Measurements from ENCODE around the gene ADCK2.
"Not testable (repeated sequence)": the region's sequence is repeated elsewhere in the genome, so short reads cannot be mapped to it uniquely, and the experiment has no call there.

The ADCK2 gene

DNA sequence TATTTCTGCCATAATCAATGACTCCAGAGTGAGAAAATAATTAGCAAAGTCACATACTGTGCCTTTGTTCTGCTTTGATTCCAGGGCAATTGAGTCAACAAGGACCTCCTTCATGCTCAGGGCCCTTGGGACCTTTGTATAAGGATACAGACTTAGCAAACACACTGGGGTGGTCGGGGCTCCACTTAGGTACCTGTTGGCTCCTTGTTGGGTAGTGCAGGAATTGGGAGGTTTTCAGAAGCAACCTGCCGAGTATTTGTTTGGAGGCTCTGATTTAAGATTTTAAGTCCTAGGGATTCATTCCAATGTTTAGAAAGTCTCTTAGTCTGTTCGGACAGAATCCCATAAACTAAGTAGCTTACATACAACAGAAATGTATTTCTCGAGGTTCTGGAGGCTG, 3.0 kb downstream of the ADCK2 start:
- no peak for DNase-seq

DNA sequence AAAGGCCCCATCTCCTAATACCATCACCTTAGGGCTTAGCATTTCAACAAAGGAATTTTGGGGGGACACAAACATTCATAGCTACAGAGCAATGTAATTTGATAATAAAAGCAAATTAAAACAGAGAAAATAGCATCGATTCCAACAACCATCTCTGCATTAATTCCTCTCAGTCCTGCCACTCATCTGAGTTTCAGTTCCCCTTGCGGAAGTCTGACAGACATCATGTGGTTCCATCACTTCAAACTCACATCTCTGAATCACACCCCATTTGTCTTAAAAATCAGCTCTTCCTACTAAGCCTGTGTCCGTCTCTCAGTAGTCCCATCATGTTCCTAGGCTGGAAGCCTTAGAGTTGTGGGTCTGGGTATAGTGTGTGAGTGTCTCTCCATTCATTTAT, 3.6 kb downstream of the ADCK2 start:
- no peak for DNase-seq

DNA sequence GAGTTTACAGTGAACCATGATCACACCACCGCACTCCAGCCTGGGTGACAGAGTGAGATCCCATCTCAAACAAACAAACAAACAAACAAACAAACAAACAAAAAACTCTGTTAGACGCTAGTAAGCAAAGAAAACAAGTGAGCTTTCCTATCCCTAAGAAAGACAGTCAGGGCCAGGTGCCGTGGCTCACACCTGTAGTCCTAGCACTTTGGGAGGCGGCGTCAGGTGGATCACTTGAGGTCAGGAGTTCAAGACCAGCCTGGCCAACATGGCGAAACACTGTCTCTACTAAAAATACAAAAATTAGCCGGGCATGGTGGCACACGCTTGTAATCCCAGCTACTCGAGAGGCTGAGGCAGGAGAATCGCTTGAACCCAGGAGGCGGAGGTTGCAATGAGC, 4.2 kb downstream of the ADCK2 start:
- not testable (repeated sequence) for DNase-seq

DNA sequence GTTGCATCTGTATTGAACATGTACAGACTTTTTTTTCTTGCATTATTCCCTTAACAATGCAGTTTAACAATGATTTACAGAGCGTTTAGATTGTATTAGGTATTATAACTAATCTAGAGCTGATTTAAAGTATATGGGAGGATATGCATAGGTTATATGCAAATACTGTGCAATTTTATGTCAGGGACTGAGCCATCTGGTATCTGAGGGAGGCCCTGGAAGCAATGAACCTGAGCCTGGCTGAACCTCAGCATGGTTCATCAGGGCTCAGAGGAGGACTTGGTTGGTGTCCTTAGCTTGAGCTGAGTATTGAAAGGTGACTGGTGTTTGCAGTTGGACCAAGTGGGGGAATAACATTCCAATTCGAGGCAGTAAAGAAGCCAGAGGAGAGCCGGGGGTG, 4.8 kb downstream of the ADCK2 start:
- no peak for DNase-seq

DNA sequence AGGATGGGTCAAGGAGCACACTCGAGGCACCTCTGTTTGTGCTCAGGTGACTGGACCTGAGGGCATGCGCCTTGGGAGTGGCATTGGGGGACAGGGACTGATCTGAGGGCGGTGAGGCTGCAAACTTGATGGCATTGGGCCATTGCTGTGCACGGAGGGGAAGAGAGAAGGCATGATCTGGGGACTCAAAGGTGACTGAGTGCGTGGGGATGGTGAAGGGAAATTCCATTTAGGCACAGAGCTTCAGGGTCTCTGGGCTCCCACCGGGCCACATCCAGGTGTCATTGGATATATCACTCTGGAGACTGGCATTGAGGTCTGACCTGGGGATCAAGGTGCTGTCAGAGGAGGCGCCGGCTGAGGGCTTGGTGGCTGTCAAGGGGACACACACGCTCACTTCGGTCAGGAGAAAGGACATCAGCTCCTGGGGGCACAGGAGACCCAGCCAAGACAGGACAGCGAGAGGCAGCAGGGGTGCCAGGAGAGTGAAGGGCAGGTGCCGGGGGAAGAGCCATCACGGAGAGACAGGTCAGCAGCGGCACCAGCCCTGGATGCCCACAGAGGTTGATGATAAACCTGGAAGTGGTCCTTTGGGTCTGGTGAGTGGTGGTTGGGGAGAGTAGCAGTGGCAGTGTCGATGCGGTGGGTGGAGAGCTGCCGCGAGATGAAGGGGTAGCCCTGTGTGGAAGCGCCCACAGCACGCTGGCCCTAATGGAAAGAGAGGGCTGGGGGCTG, 5.5 kb downstream of the ADCK2 start:
- no peak for DNase-seq

DNA sequence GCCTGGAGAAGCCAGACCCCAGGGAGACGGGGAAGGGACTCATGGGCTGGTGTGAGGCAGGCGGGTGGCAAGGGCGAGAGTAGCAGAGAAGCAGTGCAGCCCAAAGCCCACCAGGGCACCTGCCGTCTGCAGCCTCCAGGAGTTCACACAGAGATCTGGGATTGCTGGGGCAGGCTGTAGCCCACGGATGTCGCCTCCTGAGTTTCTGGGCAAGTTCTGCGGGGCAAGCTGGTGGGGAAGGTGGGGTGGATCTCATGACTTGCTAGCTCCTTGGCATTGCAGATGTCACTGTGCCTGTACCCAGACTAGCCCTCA, 6.0 kb downstream of the ADCK2 start:
- DNase-seq: no peak

DNA sequence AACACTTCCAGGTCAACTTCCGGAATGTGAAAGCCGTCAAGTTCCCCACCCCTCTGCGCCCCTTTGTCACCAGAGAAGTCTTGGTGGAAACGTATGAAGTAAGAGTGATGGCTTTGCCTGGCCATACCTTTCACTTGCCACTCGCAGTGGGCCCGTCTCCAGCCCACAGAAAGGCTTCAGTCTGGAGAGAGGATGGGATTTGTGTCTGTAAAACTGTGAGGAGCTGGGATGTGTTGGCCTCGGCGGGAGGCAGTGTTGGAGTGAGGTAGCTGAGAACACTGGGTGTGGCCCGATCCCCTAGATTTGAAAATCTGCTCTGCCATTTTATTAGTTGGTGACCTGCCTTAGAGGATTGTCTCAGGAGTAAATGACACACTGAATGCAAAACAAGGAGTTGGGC, 6.4 kb downstream of the ADCK2 start:
- no peak for DNase-seq

DNA sequence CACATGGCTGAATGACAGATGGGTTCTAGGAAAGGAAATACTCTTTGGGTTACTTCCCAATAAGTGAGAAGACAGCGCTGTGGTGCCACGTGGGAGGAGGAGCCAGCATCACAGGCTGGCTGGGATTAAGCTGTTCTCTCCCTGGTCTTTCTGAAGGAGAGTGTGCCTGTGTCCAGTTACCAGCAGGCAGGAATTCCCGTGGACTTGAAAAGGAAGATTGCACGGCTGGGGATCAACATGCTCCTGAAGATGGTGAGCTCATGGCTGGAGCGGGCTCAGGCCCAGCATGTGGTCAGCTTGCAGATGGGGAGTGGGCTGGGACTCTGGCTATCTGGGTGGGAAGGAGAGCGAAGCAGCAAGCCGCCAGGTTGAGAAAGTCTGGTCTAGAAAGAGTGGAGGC, 8.1 kb downstream of the ADCK2 start:
- DNase-seq: no peak

DNA sequence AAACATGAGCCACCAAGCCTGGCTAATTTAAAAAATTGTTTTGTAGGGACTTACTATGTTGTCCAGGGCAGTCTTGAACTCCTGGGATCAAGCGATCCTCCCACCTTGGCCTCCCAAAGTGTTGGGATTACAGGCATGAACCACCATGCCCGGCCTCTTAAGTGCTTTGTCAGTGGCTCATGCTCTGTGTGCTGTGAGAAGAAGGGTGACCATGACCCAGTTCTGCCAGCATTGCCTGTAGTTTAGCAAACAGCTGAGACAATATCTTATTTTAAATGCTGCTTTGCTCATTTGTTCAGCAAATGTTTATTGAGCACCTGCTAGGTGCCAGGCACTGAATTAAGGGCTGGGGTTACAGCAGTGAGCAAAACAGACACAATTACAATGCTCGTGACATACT, 9.0 kb downstream of the ADCK2 start:
- DNase-seq: no peak

DNA sequence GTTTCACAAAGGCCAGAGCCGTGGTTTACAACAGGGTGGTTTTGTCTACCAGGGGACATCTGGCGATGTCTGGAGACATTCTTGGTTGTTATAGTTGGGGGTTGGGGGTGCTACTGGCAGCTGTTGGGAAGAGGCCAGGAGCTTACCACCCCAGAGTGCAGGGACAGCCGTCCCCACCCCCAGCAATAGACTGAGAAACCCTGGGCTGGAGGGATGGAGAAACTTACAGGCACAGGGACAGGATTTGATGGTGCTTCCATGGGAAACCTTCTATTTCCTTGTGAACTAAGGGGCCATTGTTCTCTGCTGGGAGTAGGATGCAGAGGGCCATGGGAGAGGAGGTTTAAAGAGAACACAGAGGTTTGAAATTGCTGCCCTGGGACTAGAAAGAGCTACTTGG, 10.9 kb downstream of the ADCK2 start:
- no peak for DNase-seq

DNA sequence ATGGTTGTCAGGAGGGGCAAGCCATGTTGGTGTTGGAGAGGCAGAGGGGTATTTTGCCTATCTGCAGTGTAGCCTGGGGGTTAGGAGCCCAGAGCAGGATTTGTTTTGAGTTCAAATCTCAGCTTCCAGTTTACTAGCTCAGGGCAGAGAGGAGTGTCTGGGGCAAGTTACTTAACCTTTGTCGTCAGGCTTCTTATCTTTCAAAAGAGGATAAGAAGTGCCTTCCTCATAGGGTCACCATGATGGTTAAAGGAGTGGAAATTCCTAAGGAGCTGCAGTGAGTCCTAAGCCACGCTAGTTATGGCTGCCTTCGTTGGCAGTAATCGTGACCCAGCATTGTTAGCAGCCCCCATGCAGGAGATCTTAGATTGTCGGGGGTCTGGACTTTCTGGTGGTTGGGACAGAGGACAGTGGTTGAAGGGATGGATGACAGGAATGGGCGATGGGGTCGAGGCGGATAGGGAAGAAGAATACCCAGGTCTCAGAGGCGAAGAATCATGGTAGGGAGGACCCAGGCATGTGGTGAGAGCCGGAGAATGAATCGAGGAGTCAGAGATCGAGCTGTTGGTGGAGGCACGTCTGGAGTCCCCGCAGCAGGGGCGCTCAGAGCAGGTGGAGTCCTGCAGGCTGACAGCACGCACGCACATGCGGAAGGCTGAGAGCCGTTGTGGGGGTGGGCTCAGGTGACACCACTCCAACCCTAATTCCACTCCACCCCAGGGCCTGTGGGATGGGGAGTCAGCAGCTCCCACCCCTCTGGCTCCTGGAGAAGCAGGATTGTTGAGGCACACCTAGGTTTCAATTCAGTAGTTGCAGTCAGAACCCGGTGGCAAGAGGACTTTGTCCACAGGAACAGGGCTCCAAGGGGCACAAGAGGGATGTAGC, 11.6 kb downstream of the ADCK2 start:
- no peak for DNase-seq

DNA sequence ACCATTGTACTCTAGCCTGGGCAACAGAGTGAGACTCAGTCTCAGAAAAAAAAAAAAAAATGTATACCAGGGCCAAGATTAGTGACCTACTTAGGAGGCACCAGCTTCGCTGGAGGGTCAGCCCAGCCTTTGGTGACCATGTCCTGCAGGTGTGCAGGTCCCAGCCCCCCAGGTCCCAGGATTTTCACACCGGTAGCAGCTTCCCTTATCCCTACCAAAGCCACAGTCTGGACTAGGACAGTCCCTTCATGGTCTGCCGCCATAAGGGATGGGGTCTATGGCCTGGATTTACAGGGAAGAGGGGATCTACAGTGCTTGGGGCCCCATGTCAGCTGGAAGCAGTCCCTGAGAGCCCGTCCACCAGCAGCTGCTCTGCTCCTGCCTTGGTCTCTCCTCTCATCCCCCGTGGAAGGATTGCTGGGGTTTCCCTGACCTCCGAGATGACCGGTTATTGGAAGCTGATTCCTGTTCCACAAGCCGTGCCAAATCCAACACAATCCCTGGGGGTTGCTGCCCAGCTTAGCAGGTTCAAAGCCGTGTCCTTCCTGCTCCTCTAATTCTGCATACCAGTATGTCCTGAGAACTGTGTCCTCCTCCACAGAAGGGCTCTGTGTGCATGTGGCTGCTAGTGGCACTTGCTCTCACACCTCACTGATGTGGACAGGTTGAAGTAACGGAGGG, 12.8 kb downstream of the ADCK2 start:
- no peak for DNase-seq

DNA sequence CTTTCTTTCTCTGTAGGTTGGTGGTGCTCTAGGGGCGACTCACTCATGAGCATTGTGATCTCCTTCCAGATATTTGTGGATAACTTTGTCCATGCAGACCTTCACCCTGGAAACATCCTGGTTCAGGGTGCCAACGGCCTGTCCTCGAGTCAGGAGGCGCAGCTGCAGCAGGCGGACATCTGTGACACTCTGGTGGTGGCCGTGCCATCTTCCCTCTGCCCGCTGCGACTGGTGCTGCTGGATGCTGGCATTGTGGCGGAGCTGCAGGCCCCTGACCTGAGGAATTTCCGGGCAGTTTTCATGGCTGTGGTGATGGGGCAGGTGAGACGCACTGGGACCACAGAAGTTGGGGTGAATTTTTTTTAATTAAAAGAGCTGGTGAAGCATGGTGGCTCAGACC, 14.2 kb downstream of the ADCK2 start:
- DNase-seq: no peak

DNA sequence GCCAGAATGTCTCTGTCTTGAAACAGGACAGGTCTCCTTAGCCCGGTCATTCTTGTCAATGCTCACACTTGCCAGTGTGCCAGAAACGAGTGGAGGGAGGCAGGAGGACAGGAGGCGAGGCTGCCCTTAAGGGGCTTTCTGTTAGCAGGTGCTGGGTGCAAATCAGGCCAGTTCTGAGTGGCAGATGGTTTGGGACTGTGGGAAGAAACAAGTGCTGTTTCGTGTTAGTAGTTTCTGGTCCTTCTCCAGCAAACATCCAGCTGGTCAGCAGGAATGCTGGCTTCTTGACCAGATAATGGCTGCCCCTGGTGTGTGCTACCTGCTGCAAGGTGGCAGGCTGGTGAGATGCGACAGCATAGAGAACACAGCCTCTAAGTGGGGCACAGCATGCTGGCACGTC, 15.6 kb downstream of the ADCK2 start:
- no peak for DNase-seq

DNA sequence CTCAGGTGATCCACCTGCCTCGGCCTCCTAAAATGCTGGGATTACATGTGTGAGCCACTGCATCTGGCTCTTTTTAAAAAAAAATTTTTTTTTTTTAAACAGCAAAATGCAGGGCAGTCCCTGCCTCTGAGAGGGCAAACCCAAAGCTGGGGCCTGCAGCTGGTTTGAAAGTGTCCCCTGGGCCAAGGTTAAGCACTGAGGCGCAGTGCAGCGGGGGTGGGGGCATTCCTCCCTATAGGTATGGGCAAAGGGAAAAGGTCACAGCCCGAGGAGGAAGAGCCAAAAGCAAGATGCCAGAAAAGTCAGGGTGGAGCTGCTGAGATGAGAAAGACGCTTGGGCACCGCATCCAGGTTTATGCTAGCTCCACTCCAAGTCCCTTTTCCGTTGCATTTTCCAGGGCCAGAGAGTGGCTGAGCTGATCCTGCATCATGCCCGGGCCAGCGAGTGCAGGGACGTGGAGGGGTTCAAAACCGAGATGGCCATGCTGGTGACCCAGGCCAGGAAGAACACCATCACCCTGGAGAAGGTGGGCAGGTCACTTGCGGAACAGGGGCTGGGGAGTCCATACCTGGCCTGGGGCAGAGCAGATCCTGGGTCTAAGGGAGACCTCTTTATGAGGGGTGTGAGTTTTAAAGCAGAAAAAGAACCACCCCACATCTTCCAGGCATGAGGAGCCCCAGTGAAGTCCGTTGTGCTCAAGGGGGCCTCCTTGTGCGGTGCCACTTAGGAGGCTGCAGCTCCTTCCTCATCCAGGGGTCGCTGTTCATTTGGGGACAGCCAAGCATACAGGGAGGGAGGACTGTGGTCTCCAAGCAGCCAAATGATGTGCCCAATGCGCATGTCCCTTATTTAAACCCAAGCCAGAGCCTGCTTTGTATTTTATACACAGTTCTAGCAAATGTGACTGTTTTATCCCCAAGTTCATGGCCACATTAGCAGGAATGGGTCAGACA, 16.7 kb downstream of the ADCK2 start:
- DNase-seq: no peak

DNA sequence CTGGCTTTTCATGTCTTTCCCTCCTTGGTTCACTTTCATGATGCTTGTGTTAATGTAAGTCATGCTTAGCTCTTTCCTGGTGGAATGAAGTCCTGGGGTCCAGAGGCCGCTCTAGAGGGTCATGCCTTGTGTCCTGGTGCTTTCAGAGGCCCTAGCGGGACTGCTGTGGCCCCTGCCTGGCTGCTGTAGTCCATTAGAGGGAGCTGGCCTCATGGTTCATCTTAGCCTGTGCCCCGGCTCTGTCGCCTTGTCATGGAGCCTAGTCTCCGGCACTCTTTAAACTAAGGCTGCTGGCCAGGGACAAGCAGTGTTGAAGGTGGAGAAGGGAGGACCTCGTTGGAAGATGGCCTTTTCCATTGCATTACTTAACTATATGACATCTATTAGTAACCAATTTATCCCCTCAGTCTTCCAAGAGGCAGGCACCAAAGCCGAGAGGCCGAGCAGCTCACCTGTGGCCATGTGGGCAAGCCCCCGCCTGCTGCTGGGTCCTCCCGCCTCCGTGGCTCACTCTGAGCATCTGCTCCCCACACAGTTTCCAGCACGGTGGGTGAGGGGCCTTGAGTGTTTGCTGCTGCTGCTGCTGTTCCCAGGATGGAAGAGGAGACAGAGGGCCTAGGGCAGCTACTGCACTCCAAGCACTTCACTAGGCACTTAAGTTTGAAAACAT, 18.8 kb downstream of the ADCK2 start:
- DNase-seq: no peak

DNA sequence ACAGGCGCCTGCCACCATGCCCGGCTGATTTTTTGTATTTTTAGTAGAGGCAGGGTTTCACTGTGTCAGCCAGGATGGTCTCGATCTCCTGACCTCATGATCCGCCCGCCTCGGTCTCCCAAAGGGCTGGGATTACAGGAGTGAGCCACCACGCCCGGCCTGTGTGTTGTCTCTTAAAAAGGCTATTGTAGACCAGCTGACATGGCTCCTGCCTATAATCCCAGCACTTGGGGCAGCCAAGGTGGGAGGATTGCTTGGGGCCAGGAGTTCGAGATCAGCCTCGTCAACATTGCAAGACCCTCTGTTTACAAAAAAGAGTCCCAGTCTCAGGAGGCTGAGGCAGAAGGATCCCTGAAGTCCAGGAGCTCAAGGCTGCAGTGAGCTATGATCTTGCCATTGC, 21.1 kb downstream of the ADCK2 start:
- not testable (repeated sequence) for DNase-seq

DNA sequence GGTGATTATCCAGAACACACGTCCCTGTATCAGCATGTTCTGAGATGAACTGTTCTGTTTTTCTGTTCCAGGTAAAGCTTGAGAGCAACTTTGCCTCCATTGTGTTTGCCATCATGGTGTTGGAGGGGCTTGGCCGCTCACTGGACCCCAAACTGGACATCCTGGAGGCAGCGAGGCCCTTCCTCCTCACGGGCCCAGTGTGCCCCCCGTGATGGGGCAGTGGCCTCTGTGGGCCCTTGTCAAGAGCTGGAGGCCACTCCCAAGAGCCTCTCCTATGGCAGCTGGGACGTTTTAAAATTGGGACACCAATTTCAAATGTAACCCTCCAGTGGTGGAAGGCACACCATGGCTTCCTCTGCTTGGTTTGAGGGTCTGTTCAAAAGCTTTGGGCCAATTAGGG, 21.8 kb downstream of the ADCK2 start:
- DNase-seq: no peak

DNA sequence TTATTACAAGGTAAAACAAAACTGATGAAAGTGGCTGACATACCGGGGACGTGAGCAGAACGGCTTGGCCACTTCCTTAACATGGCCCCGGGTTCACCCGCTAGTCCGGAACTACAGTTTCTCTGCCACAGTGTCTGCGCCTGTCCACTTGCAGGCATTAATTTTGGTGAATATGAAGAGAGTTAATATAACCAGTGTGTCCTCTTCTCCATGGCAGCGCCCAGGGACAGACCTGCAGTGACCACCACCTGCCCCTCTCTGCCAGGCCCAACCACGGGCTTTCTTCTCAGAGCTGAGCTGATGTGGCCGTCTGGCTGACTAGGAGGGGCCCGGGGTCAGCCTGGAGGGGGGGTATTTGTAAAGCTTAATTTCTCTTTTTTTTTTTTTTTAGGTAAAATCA, 22.6 kb downstream of the ADCK2 start:
- DNase-seq: no peak

DNA sequence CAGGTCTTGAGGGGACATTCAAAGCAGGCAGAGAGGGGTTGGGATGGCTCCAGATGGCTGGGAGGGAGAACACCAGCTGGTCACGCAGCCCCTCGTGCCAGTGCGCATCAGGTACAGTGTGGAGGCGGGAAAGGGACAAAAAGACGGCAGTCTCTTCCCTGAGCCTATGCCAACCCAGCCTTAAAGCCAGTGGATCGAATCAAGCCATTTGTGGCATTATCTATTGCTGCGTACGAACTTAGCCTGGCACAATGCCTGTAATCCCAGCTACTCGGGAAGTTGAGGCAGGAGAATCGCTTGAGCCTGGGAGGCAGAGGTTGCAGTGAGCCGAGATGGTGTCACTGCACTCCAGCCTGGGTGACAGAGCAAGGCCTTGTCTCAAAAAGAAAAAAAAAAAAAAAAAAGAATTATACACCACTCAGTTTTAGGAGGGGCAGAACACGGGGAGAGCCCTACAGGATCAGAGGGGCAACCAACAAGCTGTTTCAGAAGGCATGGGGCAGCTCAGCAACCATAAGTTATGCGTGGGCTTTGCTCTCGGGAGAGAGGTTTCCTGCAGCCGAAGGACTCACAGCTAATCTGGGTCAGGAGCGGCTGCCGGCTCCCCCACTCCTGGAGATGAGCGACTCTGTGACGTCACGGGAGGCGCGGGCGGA, 23.4 kb downstream of the ADCK2 start:
- DNase-seq: no peak

DNA sequence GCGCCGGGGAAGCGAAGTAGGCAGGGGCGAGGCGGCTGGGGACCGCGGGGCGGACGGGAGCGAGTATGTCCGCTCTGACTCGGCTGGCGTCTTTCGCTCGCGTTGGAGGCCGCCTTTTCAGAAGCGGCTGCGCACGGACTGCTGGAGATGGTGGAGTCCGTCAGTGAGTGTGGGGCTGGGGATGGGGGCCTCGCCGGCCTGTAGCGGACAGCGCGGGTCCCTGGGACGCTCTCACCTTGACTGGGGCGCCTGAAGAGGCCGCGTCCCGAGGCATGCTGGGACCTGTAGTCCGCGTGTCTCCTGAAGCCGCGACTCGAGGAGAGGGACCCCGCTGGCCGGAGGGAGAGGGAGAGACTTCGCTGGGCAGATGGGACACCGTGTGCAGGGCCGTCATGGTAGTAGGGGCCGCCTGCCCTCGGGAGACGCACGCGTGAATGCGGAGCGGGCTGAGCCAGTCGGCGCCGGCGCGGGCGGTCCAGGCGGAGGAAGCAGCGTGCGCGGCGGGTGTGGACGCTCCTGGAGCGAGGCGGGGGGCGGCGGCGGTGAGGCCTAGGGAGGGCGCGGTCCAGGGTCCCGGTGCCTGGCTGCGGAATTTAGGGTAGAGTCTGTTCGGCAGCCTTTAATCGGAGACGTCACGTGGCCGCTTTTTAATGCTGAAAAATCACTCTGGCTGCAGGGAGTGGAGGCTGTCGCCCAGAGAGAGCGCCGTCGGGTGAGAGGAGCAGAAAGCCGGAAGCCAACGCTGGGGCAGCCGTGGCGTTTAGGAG, 24.1 kb downstream of the ADCK2 start, which contains the start of gene NDUFB2:
Gene NDUFB2 (plus strand): TSS at position 29 of the 767 bp plus-strand sequence. CDS start 37 bp downstream, at position 66.
- DNase-seq: peak; percentile 70

Data from NCI-H2081 treated with DMSO at 0.1 percent for 48 hours (cell line).